SK-N-SH (cell line): Measurements from ENCODE around the gene CES3. TPM values are rescaled to one million over a fixed set of nuclear protein-coding genes. Genes with fewer than 3 reads are reported as not detected.

Experiments
- CTCF ChIA-PET: fragments of 300-600, 350-600 bp; formaldehyde crosslinking; extraction: SDS; loops from one replicate; lab custom pipeline; 2021; lab: Yijun Ruan, JAX
- POLR2A ChIA-PET: fragments of 350-600 bp; sonication (Branson Sonifier 250); formaldehyde crosslinking; extraction: SDS; loops from one replicate; lab custom pipeline; 2020; ENCODE audit warnings: antibody characterized with exemption, inconsistent platforms; lab: Yijun Ruan, JAX
- DNase-seq: peaks from one replicate; pipeline ENCODE4 v3.0.0; 2012
- H2AFZ ChIP-seq: fragments of 200-600 bp; sonication (generic); 2 replicates; pipeline ENCODE4 v1.8.1; 2016; ENCODE audit warnings: antibody characterized with exemption, mild to moderate bottlenecking, low read depth
- H3F3A ChIP-seq: fragments of 200-600 bp; sonication (generic); replicated peaks from 2 replicates; pipeline ENCODE3; 2016; ENCODE audit warnings: antibody characterized with exemption, mild to moderate bottlenecking; ENCODE audit not compliant: insufficient read depth
- H3K27ac ChIP-seq, 2 experiments: fragments of 200-500 bp in 1 of 2; fragments of 200-600 bp in 1 of 2; sonication (Bioruptor generic) in 1 of 2; sonication (generic), shearing (Covaris generic) in 1 of 2; 2 replicates each; pipeline versions ENCODE4 v1.5.1 to v1.6.1; 2014 to 2016; ENCODE audit warnings: low read depth in 2 of 2, inconsistent platforms in 1 of 2, low read length in 1 of 2, mild to moderate bottlenecking in 1 of 2, mixed read lengths in 1 of 2
- H3K27me3 ChIP-seq: fragments of 200-600 bp; sonication (generic), shearing (Covaris generic); 2 replicates; pipeline ENCODE4 v1.6.1; 2016; ENCODE audit warnings: mixed run types; ENCODE audit not compliant: insufficient read depth
- H3K36me3 ChIP-seq, 2 experiments: fragments of 200-500 bp in 1 of 2; fragments of 200-600 bp in 1 of 2; sonication (Bioruptor generic) in 1 of 2; sonication (generic) in 1 of 2; replicated peaks in 1 of 2; 2 replicates each; pipeline versions ENCODE3 to v1.5.1; 2014 to 2016; ENCODE audit warnings: low read length in 1 of 2, mild to moderate bottlenecking in 1 of 2; ENCODE audit not compliant: insufficient read depth in 2 of 2, control insufficient read depth in 1 of 2
- H3K4me1 ChIP-seq, 2 experiments: fragments of 200-500 bp in 1 of 2; fragments of 200-600 bp in 1 of 2; sonication (Bioruptor generic) in 1 of 2; sonication (generic), shearing (Covaris generic) in 1 of 2; 2 replicates each; pipeline versions ENCODE4 v1.5.1 to v1.6.1; 2014 to 2016; ENCODE audit warnings: low read depth in 1 of 2, low read length in 1 of 2, mixed run types in 1 of 2; ENCODE audit not compliant: insufficient read depth in 2 of 2, control insufficient read depth in 1 of 2
- H3K4me2 ChIP-seq: fragments of 200-600 bp; sonication (generic), shearing (Covaris generic); 2 replicates; pipeline ENCODE4 v1.6.1; 2017; ENCODE audit warnings: mixed run types
- H3K4me3 ChIP-seq, 2 experiments: fragments of 200-500 bp in 1 of 2; fragments of 200-600 bp in 1 of 2; sonication (Bioruptor generic) in 1 of 2; sonication (generic), shearing (Covaris generic) in 1 of 2; 2 replicates each; pipeline versions ENCODE4 v1.5.1 to v1.8.1; 2014 to 2016; ENCODE audit warnings: low read depth in 2 of 2, inconsistent platforms in 1 of 2, low read length in 1 of 2, mild to moderate bottlenecking in 1 of 2, mixed read lengths in 1 of 2, moderate library complexity in 1 of 2
- H3K79me2 ChIP-seq: fragments of 200-600 bp; sonication (generic); 2 replicates; pipeline ENCODE4 v1.8.1; 2017; ENCODE audit warnings: mild to moderate bottlenecking; ENCODE audit not compliant: insufficient read depth
- H3K9ac ChIP-seq: fragments of 200-600 bp; sonication (generic); 2 replicates; pipeline ENCODE4 v1.6.1; 2017; ENCODE audit warnings: mixed run types
- H3K9me2 ChIP-seq: fragments of 200-600 bp; sonication (generic); 2 replicates; pipeline ENCODE4 v1.6.1; 2017; ENCODE audit warnings: mixed run types
- H3K9me3 ChIP-seq: fragments of 200-600 bp; sonication (generic); 2 replicates; pipeline ENCODE4 v1.6.1; 2017; ENCODE audit warnings: mixed run types, mild to moderate bottlenecking, moderate library complexity
- H4K20me1 ChIP-seq: fragments of 200-600 bp; sonication (generic); 2 replicates; pipeline ENCODE4 v1.6.1; 2017; ENCODE audit warnings: mild to moderate bottlenecking, mixed run types; ENCODE audit not compliant: insufficient read depth
- EZH2phosphoT487 ChIP-seq: fragments of 200-600 bp; sonication (generic); IDR thresholded peaks from 2 replicates; pipeline ENCODE4 v1.6.1; 2017; ENCODE audit warnings: low read depth, mixed run types, mild to moderate bottlenecking, antibody characterized with exemption, moderate library complexity, borderline replicate concordance
- FOSL2 ChIP-seq: IDR thresholded peaks from 2 replicates; pipeline ENCODE4 v1.4.0; 2012; ENCODE audit warnings: low read depth, mild to moderate bottlenecking, moderate library complexity, borderline replicate concordance
- FOXJ3 ChIP-seq: sonication (generic); formaldehyde crosslinking; IDR thresholded peaks from 2 replicates; pipeline ENCODE4 v1.5.1; 2020; ENCODE audit warnings: mild to moderate bottlenecking, missing genetic modification reagents
- FOXM1 ChIP-seq: IDR thresholded peaks from 2 replicates; pipeline ENCODE4 v1.4.0; 2012; ENCODE audit warnings: low read depth, mild to moderate bottlenecking
- GABPA ChIP-seq: IDR thresholded peaks from 2 replicates; pipeline ENCODE4 v1.4.0; 2012; ENCODE audit warnings: low read depth, mild to moderate bottlenecking
- JUND ChIP-seq: IDR thresholded peaks from 2 replicates; pipeline ENCODE4 v1.4.0; 2012
- MEF2A ChIP-seq: IDR thresholded peaks from 2 replicates; pipeline ENCODE4 v1.4.0; 2012; ENCODE audit warnings: low read depth, borderline replicate concordance
- MXI1 ChIP-seq: IDR thresholded peaks from 2 replicates; pipeline ENCODE4 v1.6.1; 2012; ENCODE audit warnings: mild to moderate bottlenecking, low read depth, low read length, improper control_type of control experiment
- NFIC ChIP-seq: IDR thresholded peaks from 2 replicates; pipeline ENCODE4 v1.4.0; 2012; ENCODE audit warnings: borderline replicate concordance
- NRF1 ChIP-seq: IDR thresholded peaks from 2 replicates; pipeline ENCODE4 v1.6.1; 2012; ENCODE audit warnings: low read depth, mild to moderate bottlenecking, low read length
- RAD21 ChIP-seq: IDR thresholded peaks from 2 replicates; pipeline ENCODE4 v1.6.1; 2012; ENCODE audit warnings: mild to moderate bottlenecking, low read length
- RFX5 ChIP-seq: IDR thresholded peaks from 2 replicates; pipeline ENCODE4 v1.6.1; 2012; ENCODE audit warnings: mild to moderate bottlenecking, improper control_type of control experiment, low read length
- RXRA ChIP-seq: IDR thresholded peaks from 2 replicates; pipeline ENCODE4 v1.4.0; 2012; ENCODE audit warnings: low read depth, mild to moderate bottlenecking, borderline replicate concordance
- SIN3A ChIP-seq: IDR thresholded peaks from 2 replicates; pipeline ENCODE4 v1.6.1; 2012; ENCODE audit warnings: low read depth, mild to moderate bottlenecking, low read length, moderate library complexity, borderline replicate concordance
- SMC3 ChIP-seq: IDR thresholded peaks from 2 replicates; pipeline ENCODE4 v1.6.1; 2012; ENCODE audit warnings: low read depth, low read length, improper control_type of control experiment
- WGBS: methylation state at CpG from one replicate; pipeline ENCODE4 v1.1.6; 2017; ENCODE audit warnings: low lambda C conversion rate; 5-methylcytosine and 5-hydroxymethylcytosine counted together
- polyA plus RNA-seq, 3 experiments: library from polyadenylated mRNA; depleted of rRNA; stranded (reverse); fragments of >200 nt; gene quantifications; 2 replicates each; pipeline ENCODE4 v1.2.3, GENCODE V29; 2012
- TF ChIP-seq, protein P1 (sequence below): fragments of 200-600 bp; sonication (generic); IDR thresholded peaks from 2 replicates; pipeline ENCODE4 v1.6.1; 2017; ENCODE audit warnings: antibody characterized with exemption, mild to moderate bottlenecking, moderate library complexity
- TF ChIP-seq, protein P2 (sequence below): IDR thresholded peaks from 2 replicates; pipeline ENCODE4 v1.6.1; 2012; ENCODE audit warnings: mild to moderate bottlenecking, low read depth, low read length, moderate library complexity
- TF ChIP-seq, protein P3 (sequence below): IDR thresholded peaks from 2 replicates; pipeline ENCODE4 v1.4.0; 2012; ENCODE audit warnings: low read depth, borderline replicate concordance

CES3 gene
- polyA plus RNA-seq, 1 of the 3 experiments (the other 2 are of a cell fraction), result 1.4 TPM

DNA sequence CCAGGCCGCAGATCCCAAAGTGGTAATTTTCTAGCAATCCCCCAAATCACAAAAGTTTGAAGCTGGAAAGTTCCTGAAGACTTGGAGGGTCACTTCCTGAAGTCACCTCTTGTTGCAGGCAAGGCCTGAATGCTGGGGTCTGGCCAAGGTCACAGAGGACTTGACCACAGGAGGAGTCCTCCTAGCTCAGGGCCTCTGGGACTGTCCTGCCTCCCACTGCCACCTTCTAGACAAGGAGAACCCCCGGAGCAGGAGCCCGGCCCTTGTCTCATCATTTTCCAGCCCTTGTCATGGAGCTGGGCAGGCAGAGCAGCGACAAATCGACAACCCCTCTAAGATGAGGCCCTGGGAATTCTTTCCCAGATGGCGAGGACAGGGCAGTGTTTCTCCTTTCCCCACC lies 42.7 kb upstream of the CES3 start (continued):
- TF ChIP-seq, protein P1, sequence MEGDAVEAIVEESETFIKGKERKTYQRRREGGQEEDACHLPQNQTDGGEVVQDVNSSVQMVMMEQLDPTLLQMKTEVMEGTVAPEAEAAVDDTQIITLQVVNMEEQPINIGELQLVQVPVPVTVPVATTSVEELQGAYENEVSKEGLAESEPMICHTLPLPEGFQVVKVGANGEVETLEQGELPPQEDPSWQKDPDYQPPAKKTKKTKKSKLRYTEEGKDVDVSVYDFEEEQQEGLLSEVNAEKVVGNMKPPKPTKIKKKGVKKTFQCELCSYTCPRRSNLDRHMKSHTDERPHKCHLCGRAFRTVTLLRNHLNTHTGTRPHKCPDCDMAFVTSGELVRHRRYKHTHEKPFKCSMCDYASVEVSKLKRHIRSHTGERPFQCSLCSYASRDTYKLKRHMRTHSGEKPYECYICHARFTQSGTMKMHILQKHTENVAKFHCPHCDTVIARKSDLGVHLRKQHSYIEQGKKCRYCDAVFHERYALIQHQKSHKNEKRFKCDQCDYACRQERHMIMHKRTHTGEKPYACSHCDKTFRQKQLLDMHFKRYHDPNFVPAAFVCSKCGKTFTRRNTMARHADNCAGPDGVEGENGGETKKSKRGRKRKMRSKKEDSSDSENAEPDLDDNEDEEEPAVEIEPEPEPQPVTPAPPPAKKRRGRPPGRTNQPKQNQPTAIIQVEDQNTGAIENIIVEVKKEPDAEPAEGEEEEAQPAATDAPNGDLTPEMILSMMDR, result no peak
- TF ChIP-seq, protein P2, sequence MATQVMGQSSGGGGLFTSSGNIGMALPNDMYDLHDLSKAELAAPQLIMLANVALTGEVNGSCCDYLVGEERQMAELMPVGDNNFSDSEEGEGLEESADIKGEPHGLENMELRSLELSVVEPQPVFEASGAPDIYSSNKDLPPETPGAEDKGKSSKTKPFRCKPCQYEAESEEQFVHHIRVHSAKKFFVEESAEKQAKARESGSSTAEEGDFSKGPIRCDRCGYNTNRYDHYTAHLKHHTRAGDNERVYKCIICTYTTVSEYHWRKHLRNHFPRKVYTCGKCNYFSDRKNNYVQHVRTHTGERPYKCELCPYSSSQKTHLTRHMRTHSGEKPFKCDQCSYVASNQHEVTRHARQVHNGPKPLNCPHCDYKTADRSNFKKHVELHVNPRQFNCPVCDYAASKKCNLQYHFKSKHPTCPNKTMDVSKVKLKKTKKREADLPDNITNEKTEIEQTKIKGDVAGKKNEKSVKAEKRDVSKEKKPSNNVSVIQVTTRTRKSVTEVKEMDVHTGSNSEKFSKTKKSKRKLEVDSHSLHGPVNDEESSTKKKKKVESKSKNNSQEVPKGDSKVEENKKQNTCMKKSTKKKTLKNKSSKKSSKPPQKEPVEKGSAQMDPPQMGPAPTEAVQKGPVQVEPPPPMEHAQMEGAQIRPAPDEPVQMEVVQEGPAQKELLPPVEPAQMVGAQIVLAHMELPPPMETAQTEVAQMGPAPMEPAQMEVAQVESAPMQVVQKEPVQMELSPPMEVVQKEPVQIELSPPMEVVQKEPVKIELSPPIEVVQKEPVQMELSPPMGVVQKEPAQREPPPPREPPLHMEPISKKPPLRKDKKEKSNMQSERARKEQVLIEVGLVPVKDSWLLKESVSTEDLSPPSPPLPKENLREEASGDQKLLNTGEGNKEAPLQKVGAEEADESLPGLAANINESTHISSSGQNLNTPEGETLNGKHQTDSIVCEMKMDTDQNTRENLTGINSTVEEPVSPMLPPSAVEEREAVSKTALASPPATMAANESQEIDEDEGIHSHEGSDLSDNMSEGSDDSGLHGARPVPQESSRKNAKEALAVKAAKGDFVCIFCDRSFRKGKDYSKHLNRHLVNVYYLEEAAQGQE, result no peak
- TF ChIP-seq EZH2phosphoT487, result no peak

DNA sequence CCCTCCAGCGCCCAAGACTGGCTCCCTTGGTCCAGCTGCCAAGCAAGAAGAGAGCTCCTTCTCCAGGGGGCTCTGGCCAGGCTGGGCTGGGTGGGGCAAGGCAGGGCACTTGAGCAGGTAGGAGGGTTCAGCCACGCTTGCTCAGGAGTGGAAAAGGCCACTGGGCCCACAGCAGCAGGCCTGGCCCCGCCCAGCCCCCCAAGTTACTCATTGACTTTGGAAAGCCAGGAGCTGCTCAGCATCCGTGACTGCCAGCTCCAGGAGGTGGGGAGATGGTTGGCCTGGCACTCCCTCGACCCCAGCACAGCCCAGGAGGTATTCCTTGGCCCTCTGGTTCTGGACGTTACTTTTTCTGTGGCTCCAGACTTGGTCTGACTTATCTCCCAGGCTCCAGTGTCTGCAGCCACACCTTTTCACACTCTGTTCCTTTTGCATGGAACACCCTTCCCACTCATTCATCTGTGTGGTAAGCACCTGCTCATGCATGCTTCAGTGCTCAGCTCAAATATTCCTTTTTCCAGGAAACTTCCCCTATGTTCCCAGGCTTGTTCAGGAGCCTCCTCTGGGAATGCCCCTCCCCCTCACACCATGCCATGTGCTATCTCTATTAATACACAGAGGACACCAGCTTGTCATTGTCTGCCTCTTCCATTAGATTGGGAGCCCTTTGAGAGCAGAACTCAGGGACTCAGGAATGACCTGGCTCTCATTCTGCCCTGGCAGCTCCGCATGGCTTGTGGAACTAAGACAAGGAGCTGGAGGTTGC lies 42.1 kb upstream of the CES3 start, which contains the start of gene CDH16:
Gene CDH16, minus strand, starts transcription at position 83 of the 766 bp plus-strand sequence. CDS start 820 bp downstream, outside the sequence.
- Histone ChIP-seq H3K36me3 (no peaks in the 10 kb centered on the region), H4K20me1 (no peaks in the 10 kb centered on the region), H2AFZ (no peak within 1 kb of the TSS), H3F3A (no peaks in the 10 kb centered on the region), H3K4me3 (no peak within 1 kb of the TSS), H3K4me1 (no peaks in the 10 kb centered on the region; a peak in 1 of 4 replicates), H3K4me2 (no peak within 1 kb of the TSS), H3K9ac (no peak within 1 kb of the TSS), H3K9me3 (no peaks in the 10 kb centered on the region), H3K27me3 (no peaks in the 10 kb centered on the region), H3K9me2 (no peaks in the 10 kb centered on the region), H3K27ac (no peak within 1 kb of the TSS), H3K79me2 (no peaks in the 10 kb centered on the region)
- ChIA-PET CTCF (interaction anchor here (0.7 to 13.6 kb wide), 6 partner anchors 9 to 99 kb away, joined by 3 to 174 read pairs (median 8); no protein-coding TSS in a partner anchor), POLR2A (no interaction called here)
- TF ChIP-seq NRF1 (no peak), EZH2phosphoT487 (no peak), SMC3 (no peak), MEF2A (no peak), FOSL2 (no peak), RAD21 (no peak), RFX5 (no peak), GABPA (no peak), RXRA (no peak), FOXJ3 (no peak), FOXM1 (no peak), SIN3A (no peak), NFIC (no peak), MXI1 (no peak), JUND (no peak)
- TF ChIP-seq, protein P3, sequence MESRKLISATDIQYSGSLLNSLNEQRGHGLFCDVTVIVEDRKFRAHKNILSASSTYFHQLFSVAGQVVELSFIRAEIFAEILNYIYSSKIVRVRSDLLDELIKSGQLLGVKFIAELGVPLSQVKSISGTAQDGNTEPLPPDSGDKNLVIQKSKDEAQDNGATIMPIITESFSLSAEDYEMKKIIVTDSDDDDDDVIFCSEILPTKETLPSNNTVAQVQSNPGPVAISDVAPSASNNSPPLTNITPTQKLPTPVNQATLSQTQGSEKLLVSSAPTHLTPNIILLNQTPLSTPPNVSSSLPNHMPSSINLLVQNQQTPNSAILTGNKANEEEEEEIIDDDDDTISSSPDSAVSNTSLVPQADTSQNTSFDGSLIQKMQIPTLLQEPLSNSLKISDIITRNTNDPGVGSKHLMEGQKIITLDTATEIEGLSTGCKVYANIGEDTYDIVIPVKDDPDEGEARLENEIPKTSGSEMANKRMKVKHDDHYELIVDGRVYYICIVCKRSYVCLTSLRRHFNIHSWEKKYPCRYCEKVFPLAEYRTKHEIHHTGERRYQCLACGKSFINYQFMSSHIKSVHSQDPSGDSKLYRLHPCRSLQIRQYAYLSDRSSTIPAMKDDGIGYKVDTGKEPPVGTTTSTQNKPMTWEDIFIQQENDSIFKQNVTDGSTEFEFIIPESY, result no peak
- 100% methylated on average over 2 of the region's 7 CpGs for WGBS
- DNase-seq, result no peak
